ENCODE measurements around the gene CALHM4.

- TF ChIP-seq CTCF (IDR thresholded peaks at IDR 0.05; ENCODE audit: insufficient read depth, low read length, poor library complexity, severe bottlenecking) (peak; percentile 73), EZH2phosphoT487 (conservative IDR thresholded peaks at IDR 0.05; ENCODE audit: low read length) (no peak)
Observed at GRCh38 chr6:116531675-116532570, 21.6 kb upstream of the CALHM4 start.

Measured in SU-DHL-6 (cell line).